HepG2 (cell line): Measurements from ENCODE around the gene OR52W1. TPM values are rescaled to one million over a fixed set of nuclear protein-coding genes. Genes with fewer than 3 reads are reported as not detected.

Experiments used
- ATAC-seq: fragments of 200-7000 bp; cut with Tn5 transposase; 3 replicates; pipeline ENCODE4 v1.9.1; 2020; ENCODE audit warnings: mild to moderate bottlenecking, moderate library complexity
- BruUV-seq: library from RNA; stranded (reverse); fragments of 400-500 nt; replicated peaks from 2 replicates; lab custom pipeline; 2021; lab: Mats Ljungman, UMichigan
- CTCF ChIA-PET: fragments of 300-600 bp; formaldehyde crosslinking; extraction: SDS; loops from one replicate; lab custom pipeline; 2021; ENCODE audit warnings: low total read pairs, inconsistent platforms, low intra/inter-chr PET ratio; lab: Yijun Ruan, JAX
- POLR2A ChIA-PET: fragments of 350-600 bp; sonication (Branson Sonifier 250); formaldehyde crosslinking; loops from one replicate; lab custom pipeline; 2020; ENCODE audit warnings: antibody characterized with exemption, inconsistent platforms; lab: Yijun Ruan, JAX
- DNase-seq: peaks from one replicate; pipeline ENCODE4 v3.0.0-alpha.2; 2015; ENCODE audit warnings: low spot score
- FAIRE-seq: peaks from 3 replicates; lab custom pipeline; 2011; peaks lifted over from hg19 to GRCh38; lab: Jason Lieb, UNC
- H2AFZ ChIP-seq: one replicate; pipeline ENCODE4 v1.6.1; 2011; ENCODE audit warnings: low read length, inconsistent platforms
- H3K27ac ChIP-seq: fragments of 300-600 bp; 3 replicates; pipeline ENCODE4 v1.8.0; 2011; ENCODE audit warnings: mixed run types, mild to moderate bottlenecking, mixed read lengths, low read length, inconsistent platforms; ENCODE audit not compliant: insufficient read depth; ENCODE audit errors: extremely low read length
- H3K27me3 ChIP-seq, 2 experiments: fragments of 200-600 bp in 1 of 2; 2 replicates in 1 of 2; 3 replicates in 1 of 2; pipeline versions ENCODE4 v1.6.0 to v1.8.0; 2011; ENCODE audit warnings: low read length in 2 of 2, mild to moderate bottlenecking in 2 of 2, moderate library complexity in 2 of 2, inconsistent platforms in 1 of 2; ENCODE audit not compliant: insufficient read depth in 2 of 2, control insufficient read depth in 1 of 2
- H3K36me3 ChIP-seq, 2 experiments: fragments of 200-600 bp in 1 of 2; replicated peaks in 1 of 2; 2 replicates in 1 of 2; 3 replicates in 1 of 2; pipeline versions ENCODE4 v1.5.1 to v1.8.0; 2011; ENCODE audit warnings: low read length in 2 of 2, inconsistent platforms in 1 of 2; ENCODE audit not compliant: insufficient read depth in 2 of 2, control insufficient read depth in 1 of 2
- H3K4me1 ChIP-seq: 2 replicates; pipeline ENCODE4 v1.5.1; 2012; ENCODE audit warnings: low read length, inconsistent platforms; ENCODE audit not compliant: insufficient read depth
- H3K4me2 ChIP-seq: 2 replicates; pipeline ENCODE4 v1.6.0; 2011; ENCODE audit warnings: low read depth, low read length, inconsistent platforms
- H3K4me3 ChIP-seq, 3 experiments: fragments of 200-600 bp in 1 of 3; sonication (generic), shearing (Covaris generic) in 1 of 3; replicated peaks in 1 of 3; 2 replicates each; pipeline ENCODE4 v1.5.1; 2011 to 2016; ENCODE audit warnings: low read length in 3 of 3, inconsistent platforms in 2 of 3, low read depth in 2 of 3, mild to moderate bottlenecking in 2 of 3, control low read depth in 1 of 3, mixed read lengths in 1 of 3; ENCODE audit not compliant: insufficient read depth in 1 of 3
- H3K79me2 ChIP-seq: one replicate; pipeline ENCODE4 v1.6.1; 2011; ENCODE audit warnings: low read length, inconsistent platforms; ENCODE audit not compliant: insufficient read depth
- H3K9ac ChIP-seq: 2 replicates; pipeline ENCODE4 v1.6.0; 2011; ENCODE audit warnings: mild to moderate bottlenecking, low read depth, low read length, inconsistent platforms; ENCODE audit not compliant: insufficient read depth
- H3K9me3 ChIP-seq: 2 replicates; pipeline ENCODE4 v1.5.1; 2012; ENCODE audit warnings: mild to moderate bottlenecking, low read length
- H4K20me1 ChIP-seq: 2 replicates; pipeline ENCODE4 v1.6.0; 2011; ENCODE audit warnings: inconsistent platforms, mild to moderate bottlenecking, low read length, moderate library complexity; ENCODE audit not compliant: insufficient read depth
- CAMTA2 ChIP-seq: sonication (generic); formaldehyde crosslinking; IDR thresholded peaks from 2 replicates; pipeline ENCODE4 v1.4.0; 2020; ENCODE audit warnings: mild to moderate bottlenecking, missing genetic modification reagents, borderline replicate concordance
- CC2D1A ChIP-seq: sonication (generic); formaldehyde crosslinking; IDR thresholded peaks from 2 replicates; pipeline ENCODE4 v1.8.1; 2023; ENCODE audit warnings: mild to moderate bottlenecking, missing genetic modification reagents
- DPF2 ChIP-seq: sonication (generic); formaldehyde crosslinking; IDR thresholded peaks from 2 replicates; pipeline ENCODE4 v1.4.0; 2020; ENCODE audit warnings: mild to moderate bottlenecking, low read depth, missing genetic modification reagents, borderline replicate concordance
- FOXA1 ChIP-seq, 2 experiments: fragments of 450-650 bp in 1 of 2; sonication (generic) in 1 of 2; formaldehyde crosslinking in 1 of 2; IDR thresholded peaks; 2 replicates each; pipeline versions ENCODE4 v1.4.0 to v1.6.1; 2016 to 2020; ENCODE audit warnings: missing genetic modification reagents in 1 of 2
- FOXO4 ChIP-seq: sonication (generic); formaldehyde crosslinking; conservative IDR thresholded peaks from 2 replicates; pipeline ENCODE4 v1.8.1; 2023; ENCODE audit warnings: missing genetic modification reagents
- HHEX ChIP-seq: IDR thresholded peaks from 2 replicates; pipeline ENCODE4 v1.6.1; 2016; ENCODE audit warnings: control low read depth
- KDM4B ChIP-seq: sonication (generic); formaldehyde crosslinking; IDR thresholded peaks from 2 replicates; pipeline ENCODE4 v1.4.0; 2020; ENCODE audit warnings: missing genetic modification reagents
- NPAS2 ChIP-seq: sonication (generic); formaldehyde crosslinking; IDR thresholded peaks from 2 replicates; pipeline ENCODE4 v1.8.0; 2022; ENCODE audit warnings: mild to moderate bottlenecking, missing genetic modification reagents, borderline replicate concordance
- PRPF4 ChIP-seq: fragments of 200-400 bp; formaldehyde crosslinking; IDR thresholded peaks from 2 replicates; pipeline ENCODE4 v1.6.1; 2016; ENCODE audit warnings: low read length, low read depth; ENCODE audit not compliant: poor library complexity, severe bottlenecking
- RBAK ChIP-seq: sonication (generic); formaldehyde crosslinking; IDR thresholded peaks from 2 replicates; pipeline ENCODE4 v1.5.1; 2020; ENCODE audit warnings: mild to moderate bottlenecking, missing genetic modification reagents
- SSRP1 ChIP-seq: IDR thresholded peaks from 2 replicates; pipeline ENCODE4 v1.6.1; 2016; ENCODE audit warnings: control low read depth
- ZFYVE20 ChIP-seq: sonication (generic); formaldehyde crosslinking; IDR thresholded peaks from 2 replicates; pipeline ENCODE4 v1.8.0; 2023; ENCODE audit warnings: low read depth, mild to moderate bottlenecking, moderate library complexity, missing genetic modification reagents, borderline replicate concordance
- ZKSCAN8 ChIP-seq: IDR thresholded peaks from 2 replicates; pipeline ENCODE4 v1.6.1; 2016; ENCODE audit warnings: borderline replicate concordance, missing genetic modification reagents, missing compliant biosample characterization
- ZNF441 ChIP-seq: sonication (generic); formaldehyde crosslinking; IDR thresholded peaks from 2 replicates; pipeline ENCODE4 v1.7.0; 2021; ENCODE audit warnings: missing genetic modification reagents, borderline replicate concordance
- ZNF543 ChIP-seq: sonication (generic); formaldehyde crosslinking; IDR thresholded peaks from 2 replicates; pipeline ENCODE4 v1.4.0; 2020; ENCODE audit warnings: mild to moderate bottlenecking, missing genetic modification reagents
- ZNF619 ChIP-seq: sonication (generic); formaldehyde crosslinking; IDR thresholded peaks from 2 replicates; pipeline ENCODE4 v1.4.0; 2020; ENCODE audit warnings: mild to moderate bottlenecking, missing genetic modification reagents
- ZNF652 ChIP-seq: IDR thresholded peaks from 2 replicates; pipeline ENCODE4 v1.6.1; 2016; ENCODE audit warnings: low read depth, borderline replicate concordance
- ZNF691 ChIP-seq: sonication (generic); formaldehyde crosslinking; IDR thresholded peaks from 2 replicates; pipeline ENCODE4 v1.4.0; 2020; ENCODE audit warnings: missing genetic modification reagents, low read depth, mild to moderate bottlenecking, borderline replicate concordance
- ZNF768 ChIP-seq: sonication (generic); formaldehyde crosslinking; IDR thresholded peaks from 2 replicates; pipeline ENCODE4 v1.4.0; 2020; ENCODE audit warnings: missing genetic modification reagents
- in situ Hi-C: cut with HindIII; loops from 2 replicates; pipeline ENCODE4 v1.10.0; 2017; ENCODE audit warnings: low pct_unique_long_range_greater_than_20kb; ENCODE audit not compliant: extremely low pct_ligation_motif_present
- intact Hi-C: fragments of 100-400 bp; cut with micrococcal nuclease; formaldehyde crosslinking; loops from one replicate; pipeline ENCODE4 v1.10.0; 2022; ENCODE audit not compliant: unreplicated experiment
- polyA plus RNA-seq, 8 experiments: library from polyadenylated mRNA; depleted of rRNA in 3 of 8; stranded (reverse) in 7 of 8; unstranded in 1 of 8; fragments of >200 nt; fragmentation: Illumina TruSeq in 4 of 8; extraction: Trizol in 4 of 8; gene quantifications; 2 replicates each; pipeline versions ENCODE4 v1.2.1 to v1.2.3, GENCODE V29; 2011 to 2016; ENCODE audit warnings: low read depth in 4 of 8, missing spikeins in 1 of 8, mixed read lengths in 1 of 8; ENCODE audit not compliant: insufficient read depth in 1 of 8
- total RNA-seq, 5 experiments: library from RNA; depleted of rRNA; stranded (reverse); fragments of >200 nt; fragmentation: Illumina TruSeq; extraction: Trizol; gene quantifications; 2 replicates each; pipeline ENCODE4 v1.2.3, GENCODE V29; 2016; ENCODE audit warnings: low read depth in 1 of 5

Gene OR52W1
- total and polyA plus RNA-seq, 2 of the 13 experiments (the other 11 are each of a cell fraction or from before 2014, with no cell fraction given) = not detected

- Histone ChIP-seq H4K20me1 (no peaks in the 10 kb centered on the region), H3K4me1 (no peaks in the 10 kb centered on the region), H3K9me3 (no peaks in the 10 kb centered on the region), H2AFZ (no peak overlapping the region), H3K9ac (no peak overlapping the region), H3K4me2 (no peak overlapping the region), H3K27ac (no peak overlapping the region), H3K36me3 (no peaks in the 10 kb centered on the region), H3K4me3 (no peak overlapping the region), H3K79me2 (no peaks in the 10 kb centered on the region), H3K27me3 (no peaks in the 10 kb centered on the region; a peak in 1 of 5 replicates)
- ChIA-PET POLR2A (no interaction called here), CTCF (no interaction called here)
- DNase-seq = no peak
- FAIRE-seq = no peak
- BruUV-seq = no TSS peak
- in situ Hi-C loops (no loop called here), intact Hi-C loops (no loop called here)
- no peak for TF ChIP-seq ZNF768 (CRISPR knock-in tag)
- no peak for TF ChIP-seq SSRP1
- no peak for TF ChIP-seq PRPF4
- TF ChIP-seq DPF2 (CRISPR knock-in tag) = no peak
- TF ChIP-seq CAMTA2 (CRISPR knock-in tag) = no peak
- TF ChIP-seq ZNF441 (CRISPR knock-in tag) = no peak
- TF ChIP-seq FOXA1 (IDR thresholded peaks at IDR 0.05) = no peak
- TF ChIP-seq FOXA1 (CRISPR knock-in tag; IDR thresholded peaks at IDR 0.05) = no peak
- no peak for TF ChIP-seq RBAK (CRISPR knock-in tag)
- no peak for TF ChIP-seq HHEX (CRISPR knock-in tag)
- no peak for TF ChIP-seq ZNF619 (CRISPR knock-in tag)
- no peak for TF ChIP-seq ZNF691 (CRISPR knock-in tag)
- TF ChIP-seq FOXO4 = no peak
- TF ChIP-seq NPAS2 (CRISPR knock-in tag) = no peak
- no peak for TF ChIP-seq CC2D1A (CRISPR knock-in tag)
- no peak for TF ChIP-seq ZNF652
- TF ChIP-seq KDM4B (CRISPR knock-in tag) = no peak
- no peak for TF ChIP-seq ZNF543 (CRISPR knock-in tag)
- no peak for TF ChIP-seq ZFYVE20 (CRISPR knock-in tag)
- TF ChIP-seq ZKSCAN8 (CRISPR knock-in tag) = no peak
- ATAC-seq = no peak
These were observed 7.3 kb upstream of the OR52W1 start for GRCh38 chr11:6191742-6192141.
